ENCODE results near the gene DNAJC15. TPM values are rescaled to one million over a fixed set of nuclear protein-coding genes. Genes with fewer than 3 reads are reported as not detected.
"Not testable (repeated sequence)": the region's sequence is repeated elsewhere in the genome, so short reads cannot be mapped to it uniquely, and the experiment has no call there.

Gene DNAJC15
- total RNA-seq, 4 donors from 2014 or later = 9.3 to 21.6 (median 12.7) TPM

DNA sequence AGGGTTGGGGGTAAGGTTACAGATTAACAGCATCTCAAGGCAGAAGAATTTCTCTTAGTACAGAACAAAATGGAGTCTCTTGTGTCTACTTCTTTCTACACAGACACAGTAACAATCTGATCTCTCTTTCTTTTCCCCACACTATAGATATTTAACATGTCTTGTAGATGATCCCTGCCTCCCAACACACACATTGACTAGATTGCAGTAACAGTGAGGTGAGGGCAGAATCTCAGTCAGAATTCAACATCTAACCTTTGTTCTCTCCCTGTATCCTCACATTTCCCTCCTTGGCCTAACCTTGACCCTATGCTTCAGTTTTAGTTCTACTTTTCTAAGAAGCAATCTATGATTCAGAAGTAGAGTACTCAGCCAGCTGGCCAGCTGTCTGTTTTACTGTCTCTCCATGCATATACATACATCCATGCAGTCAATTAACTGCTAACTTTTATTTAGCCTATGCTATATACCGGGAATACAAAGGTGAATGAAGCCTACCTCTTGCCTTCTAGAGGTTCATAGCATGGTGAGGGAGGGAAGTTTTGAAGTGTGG lies 18.1 kb downstream of the DNAJC15 start:
- WGBS, 2 donors (ENCODE audit: low coverage in 1 of 2) = 88 to 100% methylated on average over 1 of the region's 1 CpG
- TF ChIP-seq, protein P1, sequence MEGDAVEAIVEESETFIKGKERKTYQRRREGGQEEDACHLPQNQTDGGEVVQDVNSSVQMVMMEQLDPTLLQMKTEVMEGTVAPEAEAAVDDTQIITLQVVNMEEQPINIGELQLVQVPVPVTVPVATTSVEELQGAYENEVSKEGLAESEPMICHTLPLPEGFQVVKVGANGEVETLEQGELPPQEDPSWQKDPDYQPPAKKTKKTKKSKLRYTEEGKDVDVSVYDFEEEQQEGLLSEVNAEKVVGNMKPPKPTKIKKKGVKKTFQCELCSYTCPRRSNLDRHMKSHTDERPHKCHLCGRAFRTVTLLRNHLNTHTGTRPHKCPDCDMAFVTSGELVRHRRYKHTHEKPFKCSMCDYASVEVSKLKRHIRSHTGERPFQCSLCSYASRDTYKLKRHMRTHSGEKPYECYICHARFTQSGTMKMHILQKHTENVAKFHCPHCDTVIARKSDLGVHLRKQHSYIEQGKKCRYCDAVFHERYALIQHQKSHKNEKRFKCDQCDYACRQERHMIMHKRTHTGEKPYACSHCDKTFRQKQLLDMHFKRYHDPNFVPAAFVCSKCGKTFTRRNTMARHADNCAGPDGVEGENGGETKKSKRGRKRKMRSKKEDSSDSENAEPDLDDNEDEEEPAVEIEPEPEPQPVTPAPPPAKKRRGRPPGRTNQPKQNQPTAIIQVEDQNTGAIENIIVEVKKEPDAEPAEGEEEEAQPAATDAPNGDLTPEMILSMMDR (IDR thresholded peaks at IDR 0.05) = no peak
- TF ChIP-seq POLR2A (IDR thresholded peaks at IDR 0.05) (no peak), EP300 (IDR thresholded peaks at IDR 0.05) (no peak), POLR2AphosphoS5 (IDR thresholded peaks at IDR 0.05) (no peak)
- ATAC-seq = no peak
- Histone ChIP-seq H3K27ac (no peak overlapping the region), H3K4me1 (peaks cover 0 to 23% (median 0%) of the 10 kb centered on the region in 3 donors), H3K4me3 (no peak overlapping the region), H3K27me3 (no peaks in the 10 kb centered on the region), H3K9me3 (no peaks in the 10 kb centered on the region), H3K36me3 (peaks cover 0 to under 1% of the 10 kb centered on the region in 2 donors)

DNA sequence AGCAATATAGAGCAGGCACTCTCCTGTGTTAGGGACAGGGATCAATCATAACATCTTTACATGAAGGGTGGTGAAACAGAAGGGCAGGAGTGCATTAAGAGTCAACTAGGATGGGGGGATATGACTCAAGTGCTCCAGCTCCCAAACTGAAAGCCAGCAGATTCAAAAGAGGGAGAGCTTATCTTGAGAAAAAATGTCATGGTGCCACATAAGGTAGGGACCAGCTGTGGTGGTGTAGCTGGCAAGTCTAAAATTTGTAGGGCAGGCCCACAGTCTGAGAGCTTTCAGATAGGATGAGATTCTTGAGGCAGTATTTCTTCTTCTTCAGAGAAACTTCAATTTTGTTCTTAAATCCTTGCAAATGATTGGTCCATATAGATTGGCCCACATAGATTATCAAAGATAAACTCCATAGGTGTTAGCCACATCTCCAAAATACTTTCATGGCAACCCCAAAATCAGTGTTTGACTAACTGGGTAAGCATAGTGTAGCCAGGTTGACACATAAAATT lies 19.1 kb downstream of the DNAJC15 start:
- TF ChIP-seq EP300 (IDR thresholded peaks at IDR 0.05) = no peak
- no peak for TF ChIP-seq POLR2AphosphoS5 (IDR thresholded peaks at IDR 0.05)
- no peak for ATAC-seq
- no peak overlapping the region for H3K4me3 ChIP-seq
- H3K9me3 ChIP-seq = no peaks in the 10 kb centered on the region
- H3K36me3 ChIP-seq = peaks cover 0 to 7% of the 10 kb centered on the region in 2 donors
- peaks cover 0 to 17% (median 0%) of the 10 kb centered on the region in 3 donors for H3K4me1 ChIP-seq
- no peaks in the 10 kb centered on the region for H3K27me3 ChIP-seq
- no peak overlapping the region for H3K27ac ChIP-seq

DNA sequence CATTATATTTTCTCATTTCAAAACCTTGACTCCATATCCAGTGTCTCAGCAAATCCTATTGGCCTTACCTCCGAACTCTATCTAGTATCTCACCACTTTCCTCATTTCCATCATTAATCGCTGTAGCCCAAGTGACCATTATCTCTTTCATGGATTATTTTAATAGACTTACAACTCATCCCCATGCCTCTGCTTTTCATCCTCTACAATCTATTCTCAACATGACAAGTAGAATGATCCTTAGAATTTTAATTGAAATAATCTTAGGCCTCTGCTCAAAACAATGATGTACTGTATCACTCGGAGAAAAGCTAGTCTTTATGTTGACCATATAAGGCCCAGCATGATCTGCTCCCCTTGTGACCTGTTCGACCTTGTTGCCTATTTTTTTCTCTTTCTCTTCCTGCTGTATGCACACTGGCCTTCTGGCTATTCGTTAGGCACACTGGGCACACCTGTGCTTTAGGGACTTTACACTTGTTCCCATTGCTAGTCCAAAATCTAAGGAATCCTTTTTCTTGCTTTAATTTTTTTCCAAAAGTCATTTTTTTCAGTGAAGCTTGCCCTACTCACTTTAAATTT lies 21.4 kb downstream of the DNAJC15 start:
- Histone ChIP-seq H3K36me3 (peaks cover 0 to 7% of the 10 kb centered on the region in 2 donors), H3K4me1 (peaks cover 0 to 6% (median 0%) of the 10 kb centered on the region in 3 donors), H3K27ac (no peak overlapping the region), H3K27me3 (no peaks in the 10 kb centered on the region), H3K9me3 (no peaks in the 10 kb centered on the region), H3K4me3 (no peak overlapping the region)
- no peak for TF ChIP-seq EP300 (IDR thresholded peaks at IDR 0.05)
- no peak for TF ChIP-seq POLR2A (IDR thresholded peaks at IDR 0.05)
- TF ChIP-seq POLR2AphosphoS5 (IDR thresholded peaks at IDR 0.05) = no peak
- TF ChIP-seq, protein P1 (IDR thresholded peaks at IDR 0.05) = no peak
- 88 to 89% methylated on average over 4 to 5 of the region's 5 CpGs for WGBS, 2 donors (ENCODE audit: low coverage in 1 of 2)
- ATAC-seq = no peak

DNA sequence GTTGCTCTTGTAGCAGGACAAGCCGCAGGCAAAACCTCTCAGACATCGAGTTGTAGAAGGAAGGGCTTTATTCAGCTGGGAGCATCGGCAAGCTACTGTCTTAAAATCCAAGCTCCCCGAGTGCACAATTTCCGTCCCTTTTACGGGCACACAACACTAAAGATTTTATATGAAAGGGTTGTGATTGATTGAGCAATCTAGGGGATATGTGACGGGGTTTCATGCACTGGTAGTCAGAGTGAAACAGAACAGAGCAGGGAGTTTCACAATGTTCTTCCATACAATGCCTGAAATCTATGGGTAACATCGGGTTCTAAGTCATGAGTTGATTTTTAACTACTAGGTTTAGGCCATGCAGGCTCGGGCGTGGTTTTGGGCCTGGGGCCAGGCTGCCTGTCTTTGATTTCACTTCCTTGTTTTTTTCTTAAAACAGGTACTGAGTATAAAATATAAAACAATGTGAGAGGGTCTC lies 22.0 kb downstream of the DNAJC15 start:
- not testable (repeated sequence) for H3K4me1 ChIP-seq, ATAC-seq, H3K9me3 ChIP-seq, H3K36me3 ChIP-seq, H3K27ac ChIP-seq, H3K27me3 ChIP-seq, H3K4me3 ChIP-seq
- WGBS, 2 donors (ENCODE audit: low coverage in 1 of 2) = 75 to 82% methylated on average over 7 to 10 of the region's 10 CpGs

DNA sequence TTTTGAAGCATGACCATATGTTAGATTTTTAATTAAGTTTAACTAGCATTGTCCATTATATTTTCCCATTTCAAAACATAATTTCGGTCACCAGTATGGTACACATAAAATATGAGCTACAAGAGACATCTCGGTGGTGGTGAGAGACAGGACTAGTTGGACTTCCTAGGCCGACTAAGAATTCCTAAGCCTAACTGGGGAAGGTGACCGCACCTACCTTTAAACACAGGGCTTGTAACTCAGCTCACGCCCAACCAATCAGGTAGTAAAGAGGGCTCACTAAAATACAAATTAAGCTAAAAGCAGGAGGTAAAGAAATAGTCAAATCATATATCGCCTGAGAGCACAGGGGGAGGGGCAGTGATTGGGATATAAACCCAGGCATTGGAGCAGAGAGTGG lies 22.9 kb downstream of the DNAJC15 start:
- H3K36me3 ChIP-seq = peaks cover 0 to 7% of the 10 kb centered on the region in 2 donors
- no peak overlapping the region for H3K4me3 ChIP-seq
- ATAC-seq = no peak
- 97 to 98% methylated on average over 5 to 6 of the region's 6 CpGs for WGBS, 2 donors (ENCODE audit: low coverage in 1 of 2)
- no peaks in the 10 kb centered on the region for H3K27me3 ChIP-seq
- no peaks in the 10 kb centered on the region for H3K9me3 ChIP-seq
- peaks cover 0 to 5% (median 0%) of the 10 kb centered on the region in 3 donors for H3K4me1 ChIP-seq
- no peak overlapping the region for H3K27ac ChIP-seq
- TF ChIP-seq POLR2A (IDR thresholded peaks at IDR 0.05) (no peak), EP300 (IDR thresholded peaks at IDR 0.05) (no peak), POLR2AphosphoS5 (IDR thresholded peaks at IDR 0.05) (no peak)
- TF ChIP-seq, protein P1 (IDR thresholded peaks at IDR 0.05) = no peak
